Activated CD8-positive, alpha-beta memory T cell treated with anti-CD3 and anti-CD28 coated beads for 24 hours (primary cell): Measurements from ENCODE around the gene KCNC2.
"Not testable (repeated sequence)": the region's sequence is repeated elsewhere in the genome, so short reads cannot be mapped to it uniquely, and the experiment has no call there.

Source experiments
- DNase-seq: peaks from one replicate; pipeline ENCODE4 v3.0.0-alpha.2; 2020

The KCNC2 gene

GRCh38 chr12:75209812-75210138 lies at the start of gene KCNC2:
KCNC2 (minus strand) TSS chr12:75209839.
- DNase-seq = no peak

- DNase-seq = no peak
Observed at GRCh38 chr12:75259143-75259542, 49.5 kb upstream of the KCNC2 start.

- no peak for DNase-seq
Observed at GRCh38 chr12:75257510-75257909, 47.9 kb upstream of the KCNC2 start.

- no peak for DNase-seq
Observed at GRCh38 chr12:75245108-75245507, 35.5 kb upstream of the KCNC2 start.

DNA sequence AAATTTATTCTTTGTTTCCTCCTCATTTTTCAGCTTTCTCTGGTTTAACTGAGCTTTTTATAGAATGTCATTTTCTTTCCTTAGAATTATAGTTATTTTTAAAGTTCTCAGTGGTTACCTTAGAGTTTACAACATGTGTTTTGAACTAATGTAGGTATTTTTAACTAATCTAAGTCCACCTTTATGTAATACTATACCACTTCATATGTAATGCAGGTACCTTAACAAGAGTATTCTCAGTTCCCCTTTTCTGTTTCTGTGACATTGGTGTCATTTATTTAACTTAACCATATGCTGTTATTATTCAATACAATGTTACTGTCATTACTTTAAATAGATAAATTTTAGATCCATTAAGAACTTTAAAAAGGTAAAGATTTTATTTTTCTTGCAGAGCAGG lies 30.3 kb upstream of the KCNC2 start:
- no peak for DNase-seq

GRCh38 chr12:75236206-75236605 lies 26.6 kb upstream of the KCNC2 start:
- no peak for DNase-seq

- DNase-seq = no peak
Observed at GRCh38 chr12:75227132-75227531, 17.5 kb upstream of the KCNC2 start.

- no peak for DNase-seq
Observed at GRCh38 chr12:75212072-75212471, 2.4 kb upstream of the KCNC2 start.

- no peak for DNase-seq
Observed at GRCh38 chr12:75208856-75209811, 505 bp downstream of the KCNC2 start.

DNA sequence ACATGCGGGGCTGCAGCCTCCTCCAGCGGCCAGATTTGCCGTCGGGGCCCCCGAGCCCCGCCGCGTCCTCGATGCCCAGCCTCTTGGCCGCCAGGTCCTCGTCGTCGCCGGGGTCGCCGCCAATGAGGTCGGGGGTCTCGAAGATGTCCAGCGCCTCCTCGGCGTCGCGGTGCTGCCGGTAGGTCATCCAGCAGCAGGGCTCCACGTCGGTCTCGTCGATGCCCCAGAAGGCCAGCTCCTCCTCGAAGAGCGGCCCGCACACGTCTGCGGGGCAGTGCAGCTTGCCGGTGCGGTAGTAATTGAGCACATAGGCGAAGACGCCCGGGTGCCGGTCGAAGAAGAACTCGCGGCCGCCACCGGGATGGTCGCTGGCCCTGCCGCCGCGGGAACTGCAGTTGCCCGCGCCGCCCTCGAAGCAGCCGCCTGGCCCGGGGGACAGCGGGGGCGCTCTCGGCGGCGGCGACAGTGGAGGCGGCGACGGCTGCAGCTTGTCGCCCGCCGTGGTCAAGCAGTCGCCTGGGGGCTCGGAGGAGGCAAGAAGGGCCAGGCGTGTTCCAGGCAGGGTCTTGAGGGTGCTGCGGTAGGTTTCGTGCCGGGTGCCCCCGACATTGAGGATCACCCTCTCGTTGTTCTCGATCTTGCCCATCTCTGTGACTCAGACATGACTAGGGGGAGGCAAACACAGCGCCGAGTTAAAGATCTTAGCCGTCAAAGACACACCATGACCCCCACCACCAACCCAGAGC lies 2.1 kb downstream of the KCNC2 start:
- DNase-seq = no peak

DNA sequence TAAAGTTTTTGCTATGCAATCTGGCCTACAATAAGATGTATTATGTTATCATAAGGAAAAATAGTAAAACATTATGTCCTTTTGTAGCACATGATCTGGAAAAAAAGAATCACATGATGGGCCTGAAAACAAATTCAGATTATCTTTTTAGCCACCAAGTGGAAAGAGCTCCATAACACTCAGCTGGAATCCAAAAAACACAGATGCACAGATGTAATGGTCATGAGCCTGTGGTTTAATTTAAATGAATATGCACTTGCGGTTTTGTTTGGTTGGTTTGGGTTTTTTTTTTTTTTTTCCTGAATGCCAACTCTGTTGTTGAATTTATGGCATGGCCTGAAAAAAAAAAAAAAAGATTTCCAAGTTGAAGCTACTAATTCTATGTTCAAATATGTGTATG lies 4.1 kb downstream of the KCNC2 start:
- no peak for DNase-seq

DNA sequence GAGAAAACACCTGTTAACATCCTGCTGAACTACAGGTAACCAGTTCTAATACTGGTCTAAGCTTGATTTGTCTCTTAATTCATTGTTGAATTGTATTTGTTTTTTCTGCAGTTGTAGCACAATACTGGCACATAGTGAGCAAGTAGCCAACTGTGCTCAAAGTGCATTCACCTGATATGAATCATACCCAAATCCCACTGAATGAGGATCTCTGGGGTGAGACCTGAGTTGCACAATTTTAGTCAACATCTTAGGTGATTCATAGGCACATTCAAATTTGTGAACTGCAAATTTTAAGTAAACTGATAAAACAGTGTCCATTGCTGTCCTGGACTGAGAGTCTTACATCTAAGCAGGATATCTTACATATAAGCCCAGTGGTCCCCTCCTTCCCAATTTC lies 12.8 kb downstream of the KCNC2 start:
- no peak for DNase-seq

- DNase-seq = no peak
Observed at GRCh38 chr12:75196408-75196807, 13.2 kb downstream of the KCNC2 start.

DNA sequence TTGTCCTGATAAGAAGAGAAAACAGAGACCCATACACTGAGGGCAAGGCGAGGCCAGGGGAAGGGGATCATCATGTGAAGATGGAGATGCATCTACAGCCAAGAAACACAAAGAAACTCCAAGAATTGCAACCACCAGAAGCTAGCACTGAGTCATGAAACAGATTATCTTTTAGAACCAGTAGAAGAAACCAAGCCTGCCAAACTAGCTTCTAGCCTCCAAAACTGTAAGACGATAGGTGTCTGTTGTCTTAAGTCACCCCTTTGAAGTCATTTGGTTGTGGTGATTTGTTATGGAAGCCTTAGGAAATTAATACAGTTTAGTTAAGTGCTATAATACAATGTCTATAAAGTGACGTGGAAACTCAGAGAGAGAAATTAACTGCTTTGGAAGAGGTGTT lies 15.4 kb downstream of the KCNC2 start:
- no peak for DNase-seq

DNA sequence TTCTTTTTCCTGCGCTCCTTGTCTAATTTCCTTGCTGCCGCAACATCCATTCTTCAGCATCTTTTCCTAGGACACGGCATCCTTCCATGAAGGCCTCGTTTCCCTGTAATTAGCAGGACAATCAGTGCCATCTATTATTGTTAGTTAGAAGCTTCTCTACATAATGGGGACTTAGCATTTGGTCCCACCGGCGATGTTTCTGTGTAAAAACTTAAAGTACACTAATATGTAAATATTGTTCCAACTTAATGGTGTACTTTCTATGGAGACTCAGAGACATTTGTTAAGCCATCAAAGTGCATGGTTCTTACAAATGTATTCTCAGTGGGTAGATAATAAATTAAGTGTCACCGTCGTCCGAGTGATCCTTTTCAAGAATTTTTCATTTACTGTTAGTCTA lies 17.4 kb downstream of the KCNC2 start:
- no peak for DNase-seq

DNA sequence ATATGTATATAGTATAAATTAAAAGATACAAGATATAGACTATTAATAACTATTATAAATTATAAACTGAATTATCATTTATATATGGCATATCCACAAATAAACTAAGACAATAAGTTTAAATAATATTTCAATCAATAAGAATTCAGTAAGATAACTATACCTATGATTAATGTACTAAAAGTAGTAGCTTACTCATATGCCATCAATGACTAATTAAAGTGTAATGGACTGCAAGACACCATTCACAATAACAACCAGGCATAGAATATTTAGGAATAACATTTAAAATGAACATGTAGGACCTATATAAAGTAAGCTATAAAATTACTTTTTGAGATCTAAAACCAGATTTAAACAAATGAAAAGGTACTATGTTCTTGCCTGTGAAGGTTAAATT lies 18.8 kb downstream of the KCNC2 start:
- no peak for DNase-seq

DNA sequence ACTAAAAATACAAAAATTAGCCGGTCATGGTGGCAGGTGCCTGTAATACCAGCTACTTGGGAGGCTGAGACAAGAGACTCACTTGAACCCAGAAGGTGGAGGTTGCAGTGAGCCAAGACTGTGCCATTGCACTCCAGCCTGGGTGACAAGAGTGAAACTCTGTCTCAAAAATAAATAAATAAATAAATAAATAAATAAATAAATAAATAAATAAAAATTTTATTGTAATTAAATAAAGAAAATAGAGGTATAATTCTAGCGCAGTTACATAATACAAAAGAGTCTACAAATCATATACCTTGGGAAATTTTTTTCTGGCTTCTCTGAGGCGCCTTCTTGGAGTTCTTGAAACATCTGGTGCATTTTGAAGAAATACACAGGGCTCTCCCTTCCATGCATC lies 23.8 kb downstream of the KCNC2 start:
- not testable (repeated sequence) for DNase-seq

- DNase-seq = no peak
Observed at GRCh38 chr12:75184516-75184915, 25.1 kb downstream of the KCNC2 start.

DNA sequence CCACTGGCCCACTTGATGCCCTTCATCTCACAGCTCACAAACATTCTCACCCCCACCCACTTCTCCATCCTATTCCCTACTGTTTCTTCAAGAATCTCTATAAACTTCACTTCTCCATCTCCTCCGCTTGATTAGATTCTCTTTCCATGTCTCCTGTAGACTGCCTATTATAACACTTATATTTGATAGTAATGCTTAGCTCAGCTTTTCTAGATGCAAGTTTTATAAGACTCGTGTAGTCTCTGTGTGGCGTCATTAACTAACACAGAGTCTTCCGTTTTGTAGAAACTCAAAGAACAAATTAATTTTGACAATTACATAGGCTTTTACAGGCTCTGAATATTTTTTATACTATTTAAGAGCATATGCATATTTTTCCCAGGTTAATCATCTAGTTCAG lies 25.7 kb downstream of the KCNC2 start:
- DNase-seq = no peak

DNA sequence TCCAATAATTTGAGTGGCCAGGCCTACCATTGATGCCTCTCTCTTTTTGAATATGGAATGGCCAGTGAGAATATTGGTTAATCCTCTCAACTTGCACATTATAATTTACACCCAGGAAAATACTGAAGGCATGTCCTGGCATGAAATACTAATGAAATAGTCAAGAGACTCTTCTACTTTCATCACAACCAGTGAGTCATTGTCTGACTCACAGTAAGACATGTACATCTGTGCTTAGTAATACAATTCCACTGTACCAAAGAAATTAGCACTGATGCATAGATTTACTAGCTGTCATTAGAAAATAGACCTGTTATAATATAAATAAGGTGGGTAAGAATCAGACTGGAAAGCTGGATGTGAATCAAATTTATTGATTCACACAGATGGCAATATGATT lies 31.6 kb downstream of the KCNC2 start:
- no peak for DNase-seq

- DNase-seq = no peak
Observed at GRCh38 chr12:75172611-75173010, 37.0 kb downstream of the KCNC2 start.

- DNase-seq = no peak
Observed at GRCh38 chr12:75170640-75171185, 38.9 kb downstream of the KCNC2 start.

DNA sequence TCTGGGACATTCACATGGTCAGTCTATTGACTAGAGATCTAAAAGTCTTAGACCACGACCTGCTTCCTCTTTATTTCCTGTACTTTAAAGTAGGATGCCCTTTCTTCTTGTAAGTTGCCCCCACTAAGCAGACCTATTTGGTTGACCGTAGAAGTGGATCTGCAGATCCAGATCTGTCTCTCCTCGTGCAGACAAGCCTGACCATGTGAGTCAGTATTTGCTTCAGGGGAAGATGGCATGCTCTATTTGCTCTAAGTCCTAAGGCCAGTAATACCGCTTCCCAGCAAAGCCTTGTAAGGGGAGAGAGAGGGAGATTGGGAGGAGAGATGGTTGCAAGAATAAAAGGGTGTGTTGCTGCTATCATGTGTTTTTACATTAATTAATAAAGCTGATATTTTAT lies 46.8 kb downstream of the KCNC2 start:
- DNase-seq = no peak

GRCh38 chr12:75161488-75161887 lies 48.2 kb downstream of the KCNC2 start:
- no peak for DNase-seq
